ENCODE data around the gene FOXE3. TPM values are rescaled to one million over a fixed set of nuclear protein-coding genes. Genes with fewer than 3 reads are reported as not detected.
A peak's percentile ranks its signal among the peaks of the same experiment; 100 is the strongest.

The FOXE3 gene
- total RNA-seq, 2 donors from 2014 or later = 0.11 to 0.49 TPM

- peak overlapping the region; percentile 44 to 99 for H3K9ac ChIP-seq (ENCODE audit: low read depth in 2 of 2, low read length in 2 of 2)
- no peak for TF ChIP-seq CTCF (IDR thresholded peaks at IDR 0.05)
- H3K4me1 ChIP-seq = peaks cover 5% of the 10 kb centered on the region
- H3K9me3 ChIP-seq = no peaks in the 10 kb centered on the region
- H3K4me3 ChIP-seq = peak overlapping the region; percentile 30
- no peaks in the 10 kb centered on the region for H3K36me3 ChIP-seq
- peak; percentile 35 for DNase-seq
- H3K27me3 ChIP-seq = peaks cover 34% of the 10 kb centered on the region
- H3K27ac ChIP-seq = peak overlapping the region; percentile 53
- intact Hi-C loops (cut with DNase I) = no loop called here
Observed at GRCh38 chr1:47444297-47444561, 28.1 kb downstream of the FOXE3 start.

DNA sequence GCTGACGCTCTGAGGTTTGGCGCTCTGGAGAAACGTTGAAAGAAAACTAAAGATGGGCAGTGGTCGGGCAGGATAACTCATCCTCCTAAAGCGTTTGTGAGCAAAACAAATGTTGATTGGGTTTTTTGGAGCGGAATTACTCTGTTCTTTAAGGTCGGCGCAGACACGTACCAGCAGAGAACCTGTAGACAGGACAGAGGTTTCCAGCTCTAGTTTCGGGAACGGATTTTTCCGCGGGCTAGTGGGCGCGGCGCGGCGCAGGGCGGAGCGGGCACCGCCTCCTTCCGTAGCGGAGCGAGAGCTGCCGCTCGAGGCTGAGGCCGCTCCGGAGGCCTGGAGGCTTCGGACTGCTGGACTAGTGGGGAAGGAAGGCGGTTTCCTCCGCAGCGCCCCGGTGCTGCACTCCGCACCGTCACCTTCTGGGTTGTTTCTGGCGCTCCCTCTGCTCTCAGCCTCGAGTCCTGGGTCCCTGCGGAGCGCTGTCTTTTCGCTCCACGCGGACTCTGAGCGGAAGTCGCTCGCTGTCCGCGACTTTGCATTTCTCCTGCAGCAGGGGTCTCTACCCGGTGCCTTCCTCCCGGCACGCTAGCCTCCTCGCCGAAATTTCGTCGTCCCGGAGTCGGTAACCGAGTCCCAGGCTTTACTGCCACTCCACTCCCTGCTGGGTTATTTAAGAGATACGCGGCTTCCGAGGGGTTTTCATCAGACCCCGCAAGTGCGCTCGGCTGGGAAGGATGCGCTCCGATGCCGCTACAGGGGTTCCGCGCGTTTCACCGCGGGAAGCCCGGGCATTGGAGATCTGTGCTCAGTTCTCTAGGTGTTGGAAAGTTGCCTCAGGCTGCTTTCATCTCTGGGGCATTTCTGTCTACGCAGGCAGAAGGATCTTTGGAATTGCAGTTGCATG lies 28.7 kb downstream of the FOXE3 start:
- Histone ChIP-seq H3K9me3 (no peaks in the 10 kb centered on the region), H3K27ac (peak overlapping the region; percentile 53), H3K27me3 (peaks cover 31% of the 10 kb centered on the region), H3K4me3 (peak overlapping the region; percentile 30), H3K36me3 (no peaks in the 10 kb centered on the region), H3K4me1 (peaks cover 5% of the 10 kb centered on the region), H3K9ac (ENCODE audit: low read depth in 2 of 2, low read length in 2 of 2) (peak overlapping the region; percentile 44 to 99)
- no peak for TF ChIP-seq CTCF (IDR thresholded peaks at IDR 0.05)
- peak; percentile 77 for DNase-seq
- intact Hi-C loops (cut with DNase I) = no loop called here

DNA sequence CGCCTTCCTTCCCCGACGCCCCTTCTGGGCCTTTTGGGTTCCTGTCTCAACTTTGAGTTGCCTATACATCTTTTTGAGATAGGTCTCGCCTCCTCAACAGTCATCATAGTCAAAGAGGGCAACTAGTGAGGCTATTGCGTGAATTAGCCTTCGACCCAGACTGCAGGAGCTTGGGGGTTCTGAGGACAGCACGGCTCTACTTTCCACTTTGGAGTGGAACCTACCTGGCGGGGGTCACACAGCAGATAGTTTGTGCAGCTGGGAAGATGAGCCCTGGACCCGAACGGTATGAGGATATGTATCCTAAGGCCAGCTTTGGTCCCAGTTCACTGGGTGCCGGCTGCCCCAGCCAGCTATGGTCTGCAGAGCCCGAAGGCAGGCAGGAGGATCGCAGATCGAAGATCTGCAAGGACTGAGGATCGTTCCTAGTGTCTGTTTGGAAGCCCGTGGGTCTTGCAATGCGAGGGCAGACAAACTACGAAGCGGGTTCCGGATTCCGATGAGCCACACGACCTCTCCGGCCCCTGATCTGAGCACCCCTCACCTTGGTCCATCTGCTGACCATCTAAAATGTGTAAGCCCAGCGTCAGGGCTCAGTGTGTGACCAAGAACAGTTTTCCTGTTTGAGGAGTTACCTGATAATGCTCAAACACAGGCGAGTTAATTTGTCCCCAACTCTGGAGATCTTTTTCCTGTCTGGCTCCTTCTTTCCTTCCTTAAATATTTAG lies 29.9 kb downstream of the FOXE3 start:
- Histone ChIP-seq H3K4me1 (peaks cover 5% of the 10 kb centered on the region), H3K4me3 (no peak overlapping the region), H3K9ac (ENCODE audit: low read depth in 2 of 2, low read length in 2 of 2) (peak overlapping the region in 1 of 2 donors; percentile 99), H3K27me3 (peaks cover 33% of the 10 kb centered on the region), H3K9me3 (no peaks in the 10 kb centered on the region), H3K36me3 (no peaks in the 10 kb centered on the region), H3K27ac (no peak overlapping the region)
- peak; percentile 26 for DNase-seq
- intact Hi-C loops (cut with DNase I) = no loop called here
- no peak for TF ChIP-seq CTCF (IDR thresholded peaks at IDR 0.05)

GRCh38 chr1:47448462-47449222 lies 32.6 kb downstream of the FOXE3 start:
- intact Hi-C loops (cut with DNase I) = no loop called here
- Histone ChIP-seq H3K4me1 (peaks cover 5% of the 10 kb centered on the region), H3K9ac (ENCODE audit: low read depth in 2 of 2, low read length in 2 of 2) (no peak overlapping the region), H3K36me3 (no peaks in the 10 kb centered on the region), H3K4me3 (no peak overlapping the region), H3K9me3 (no peaks in the 10 kb centered on the region), H3K27ac (no peak overlapping the region), H3K27me3 (peaks cover 23% of the 10 kb centered on the region)
- TF ChIP-seq CTCF (IDR thresholded peaks at IDR 0.05) = no peak
- no peak for DNase-seq

DNA sequence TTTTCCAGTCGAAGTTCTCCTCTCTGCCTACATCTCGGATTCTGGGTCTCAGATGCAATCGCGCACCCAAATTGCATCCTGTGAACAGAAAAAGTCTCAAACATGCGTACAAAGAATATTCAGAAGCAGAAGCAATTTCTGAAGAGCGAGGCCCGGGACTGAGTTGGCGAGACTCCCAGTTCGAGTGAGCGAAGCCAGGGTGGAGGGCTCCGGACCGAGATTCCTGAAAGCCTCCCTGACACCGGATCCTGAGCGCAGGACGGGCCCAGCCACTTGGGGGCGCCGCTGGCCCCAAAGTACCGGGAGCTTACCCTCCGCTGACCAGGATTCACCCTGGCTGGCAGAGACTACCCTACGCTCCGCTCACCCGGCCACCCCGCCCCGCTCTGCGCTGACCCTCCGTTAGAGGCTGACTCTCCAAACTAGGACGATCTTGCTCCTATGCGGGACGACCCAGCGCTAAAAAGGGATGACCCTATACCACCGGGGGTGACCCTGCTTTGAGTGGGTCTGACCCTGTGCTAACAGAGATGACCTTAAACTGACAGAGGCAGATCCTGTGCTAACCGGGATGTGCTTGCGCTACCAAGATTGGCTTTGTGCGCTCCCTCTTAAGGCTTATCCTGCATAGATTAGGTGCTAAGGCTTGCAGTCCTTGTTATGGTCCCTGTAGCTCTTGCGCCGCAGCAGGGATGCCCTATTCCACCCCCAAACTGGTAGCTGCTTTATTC lies 33.9 kb downstream of the FOXE3 start:
- H3K27ac ChIP-seq = no peak overlapping the region
- no peak overlapping the region for H3K9ac ChIP-seq (ENCODE audit: low read depth in 2 of 2, low read length in 2 of 2)
- peak; percentile 57 for DNase-seq
- H3K9me3 ChIP-seq = no peaks in the 10 kb centered on the region
- H3K4me1 ChIP-seq = peaks cover 5% of the 10 kb centered on the region
- no peak overlapping the region for H3K4me3 ChIP-seq
- H3K27me3 ChIP-seq = peaks cover 20% of the 10 kb centered on the region
- peak; percentile 34 for TF ChIP-seq CTCF (IDR thresholded peaks at IDR 0.05)
- H3K36me3 ChIP-seq = no peaks in the 10 kb centered on the region
- intact Hi-C loops (cut with DNase I) = no loop called here
